GM19468 (cell line): ENCODE data around the gene RNF31.
A peak's percentile ranks its signal among the peaks of the same experiment; 100 is the strongest.
"Not testable (repeated sequence)": the region's sequence is repeated elsewhere in the genome, so short reads cannot be mapped to it uniquely, and the experiment has no call there.

Experiments
- ATAC-seq: cut with Tn5 transposase; IDR thresholded peaks from one replicate; pipeline ENCODE4 v1.9.1; 2021; ENCODE audit warnings: mild to moderate bottlenecking, moderate library complexity, moderate number of reproducible peaks; ENCODE audit not compliant: unreplicated experiment; ENCODE audit errors: extremely low read depth

Gene RNF31

DNA sequence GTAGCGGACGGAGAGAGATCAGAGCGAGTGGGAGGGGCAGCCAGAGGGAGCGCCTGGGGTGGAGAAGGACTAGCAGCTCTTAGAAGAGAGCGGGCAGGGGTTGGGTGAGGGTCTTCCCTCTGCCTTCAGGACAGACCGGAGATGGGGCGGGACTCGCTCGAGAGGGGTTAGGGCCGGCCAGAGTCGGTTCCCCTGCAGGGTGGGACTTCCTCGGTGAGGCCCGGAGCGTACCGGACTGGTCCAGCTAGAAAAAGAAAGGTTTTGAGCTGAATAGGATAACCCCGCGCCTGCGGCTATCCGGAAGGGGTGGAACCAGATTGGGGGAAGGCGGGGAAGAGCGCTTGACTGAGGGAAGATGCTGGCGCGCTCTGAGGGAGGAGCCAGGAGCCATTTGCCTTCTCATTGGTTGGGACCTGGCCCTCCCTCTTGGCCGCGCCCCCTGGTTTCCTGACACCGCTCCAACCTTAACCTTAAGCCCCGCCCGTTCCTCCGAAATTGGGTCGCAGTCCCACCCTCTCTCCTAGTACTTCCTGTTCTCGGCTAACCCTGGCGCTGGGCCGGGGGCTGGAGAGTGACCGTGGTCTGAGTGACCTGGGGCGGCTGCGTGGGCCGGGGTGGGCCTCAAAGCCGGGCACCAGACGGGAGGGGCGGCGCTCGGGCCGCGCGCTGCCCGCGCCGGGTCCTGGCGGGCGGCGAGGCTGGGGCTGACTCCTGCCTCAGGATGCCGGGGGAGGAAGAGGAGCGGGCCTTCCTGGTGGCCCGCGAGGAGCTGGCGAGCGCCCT, at the start of gene RNF31:
TSS of gene RNF31 (plus strand) at position 521 of the 783 bp plus-strand sequence. CDS start at position 722, 201 bp downstream.
- peak; percentile 85 for ATAC-seq

DNA sequence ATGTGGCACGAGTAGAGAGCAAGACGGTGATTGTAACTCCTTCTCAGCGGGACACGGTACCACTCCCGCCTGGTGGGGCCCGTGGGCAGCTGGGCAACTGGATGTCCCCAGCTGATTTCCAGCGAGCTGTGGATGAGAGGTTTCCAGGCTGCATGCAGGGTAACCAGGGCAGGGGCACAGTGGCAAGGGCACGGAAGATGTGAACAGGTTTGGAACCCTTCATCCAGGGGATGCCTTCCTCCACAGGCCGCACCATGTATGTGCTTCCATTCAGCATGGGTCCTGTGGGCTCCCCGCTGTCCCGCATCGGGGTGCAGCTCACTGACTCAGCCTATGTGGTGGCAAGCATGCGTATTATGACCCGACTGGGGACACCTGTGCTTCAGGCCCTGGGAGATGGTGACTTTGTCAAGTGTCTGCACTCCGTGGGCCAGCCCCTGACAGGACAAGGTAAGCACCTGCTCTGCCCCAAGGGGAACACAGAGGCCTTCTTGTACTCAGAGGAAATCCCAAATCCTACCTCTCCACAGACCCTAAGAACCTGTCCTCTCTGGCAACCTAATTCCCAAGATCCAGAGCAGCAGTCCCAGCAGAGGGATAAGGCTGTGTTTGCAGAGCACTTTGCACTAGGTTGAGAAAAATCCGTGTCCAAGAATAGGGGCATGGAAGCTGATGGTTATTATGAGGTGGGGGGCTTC, 48.9 kb upstream of the RNF31 start:
- no peak for ATAC-seq

DNA sequence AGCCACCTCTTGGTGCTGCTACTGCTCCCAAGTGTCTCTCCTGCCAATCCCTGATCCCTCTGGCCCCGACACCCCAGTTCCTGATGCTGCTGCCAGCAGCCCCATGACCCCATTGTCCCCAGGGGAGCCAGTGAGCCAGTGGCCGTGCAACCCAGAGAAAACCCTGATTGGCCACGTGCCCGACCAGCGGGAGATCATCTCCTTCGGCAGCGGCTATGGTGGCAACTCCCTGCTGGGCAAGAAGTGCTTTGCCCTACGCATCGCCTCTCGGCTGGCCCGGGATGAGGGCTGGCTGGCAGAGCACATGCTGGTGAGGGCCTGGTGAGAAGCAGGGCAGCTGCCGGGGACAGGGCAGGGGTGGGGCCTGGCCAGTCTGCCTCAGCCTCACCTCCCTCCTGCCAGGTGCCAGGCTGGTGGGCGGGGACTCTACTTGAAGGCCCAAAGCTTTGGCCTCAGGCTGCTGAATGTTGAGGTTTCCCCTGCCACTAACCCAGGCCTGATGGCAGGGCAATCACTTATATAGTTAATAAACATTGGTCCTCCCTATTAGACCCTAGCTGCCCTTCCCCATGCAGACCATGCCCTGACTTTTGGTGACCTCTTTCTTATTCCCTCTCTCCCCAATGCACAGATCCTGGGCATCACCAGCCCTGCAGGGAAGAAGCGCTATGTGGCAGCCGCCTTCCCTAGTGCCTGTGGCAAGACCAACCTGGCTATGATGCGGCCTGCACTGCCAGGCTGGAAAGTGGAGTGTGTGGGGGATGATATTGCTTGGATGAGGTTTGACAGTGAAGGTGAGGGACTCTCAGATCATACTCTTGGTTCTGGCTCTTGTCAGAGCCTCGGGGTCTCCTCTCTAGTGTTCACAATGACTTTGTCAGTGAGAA, 48.1 kb upstream of the RNF31 start:
- ATAC-seq, result no peak

DNA sequence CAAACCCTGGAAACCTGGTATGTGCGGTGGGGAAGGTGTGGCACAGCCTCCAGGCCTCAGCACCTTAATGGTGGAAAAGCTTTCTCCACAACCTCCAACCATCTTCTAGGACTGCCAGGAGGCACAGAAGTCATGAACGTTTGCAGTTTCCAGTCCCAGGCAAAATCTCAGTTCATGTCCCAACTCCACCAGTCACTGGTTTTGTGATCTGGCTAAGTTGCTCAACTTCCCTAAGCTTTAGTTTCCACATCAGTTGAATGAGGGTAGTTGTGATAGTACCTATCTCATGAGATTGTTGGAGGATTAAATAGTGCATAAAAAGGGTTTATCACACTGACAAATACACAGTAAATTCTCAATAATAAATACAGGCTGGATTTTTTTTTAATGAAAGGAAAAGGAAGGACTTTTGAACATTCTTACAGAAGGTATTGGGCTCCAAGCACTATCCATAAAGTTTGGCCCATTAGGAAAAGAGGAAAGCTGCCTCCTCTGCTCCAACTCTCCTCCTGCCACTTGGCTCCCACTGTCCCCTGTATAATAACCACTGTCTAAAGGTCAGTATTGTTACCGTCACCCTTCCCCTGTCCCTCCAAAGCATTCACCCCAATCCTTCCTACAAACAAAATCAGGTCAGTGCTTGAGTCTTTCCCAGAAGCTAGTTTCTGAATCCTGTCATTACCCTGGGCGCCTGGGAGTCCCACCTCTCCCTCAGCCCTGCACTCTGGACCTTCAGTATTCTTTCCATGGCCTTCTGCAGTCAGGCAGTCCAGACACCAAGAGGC, 46.9 kb upstream of the RNF31 start:
- no peak for ATAC-seq

DNA sequence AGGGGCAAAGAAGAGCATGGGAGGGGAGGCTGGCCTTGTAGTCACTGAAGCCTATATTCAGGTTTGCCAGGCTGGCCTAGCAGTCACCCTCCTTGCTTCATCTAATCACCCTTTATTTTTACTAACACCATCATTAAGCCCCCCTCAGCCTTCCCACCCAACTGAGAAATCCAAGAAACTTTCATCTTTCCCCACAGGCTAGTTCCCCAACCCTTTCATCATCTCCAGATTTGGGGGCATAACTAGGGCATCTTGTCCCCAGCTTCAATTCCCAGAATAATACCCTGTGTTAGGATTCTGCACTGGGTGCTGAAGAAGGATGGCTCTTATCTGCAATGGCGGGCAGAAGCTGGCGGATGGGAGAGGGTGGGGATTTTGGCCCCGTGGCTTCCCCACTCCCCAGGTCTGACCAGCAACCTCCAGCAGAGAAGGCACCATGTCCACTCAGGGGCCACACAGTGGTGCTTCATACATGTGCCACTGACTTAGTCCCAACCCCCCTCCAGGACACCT, 46.3 kb upstream of the RNF31 start:
- no peak for ATAC-seq

DNA sequence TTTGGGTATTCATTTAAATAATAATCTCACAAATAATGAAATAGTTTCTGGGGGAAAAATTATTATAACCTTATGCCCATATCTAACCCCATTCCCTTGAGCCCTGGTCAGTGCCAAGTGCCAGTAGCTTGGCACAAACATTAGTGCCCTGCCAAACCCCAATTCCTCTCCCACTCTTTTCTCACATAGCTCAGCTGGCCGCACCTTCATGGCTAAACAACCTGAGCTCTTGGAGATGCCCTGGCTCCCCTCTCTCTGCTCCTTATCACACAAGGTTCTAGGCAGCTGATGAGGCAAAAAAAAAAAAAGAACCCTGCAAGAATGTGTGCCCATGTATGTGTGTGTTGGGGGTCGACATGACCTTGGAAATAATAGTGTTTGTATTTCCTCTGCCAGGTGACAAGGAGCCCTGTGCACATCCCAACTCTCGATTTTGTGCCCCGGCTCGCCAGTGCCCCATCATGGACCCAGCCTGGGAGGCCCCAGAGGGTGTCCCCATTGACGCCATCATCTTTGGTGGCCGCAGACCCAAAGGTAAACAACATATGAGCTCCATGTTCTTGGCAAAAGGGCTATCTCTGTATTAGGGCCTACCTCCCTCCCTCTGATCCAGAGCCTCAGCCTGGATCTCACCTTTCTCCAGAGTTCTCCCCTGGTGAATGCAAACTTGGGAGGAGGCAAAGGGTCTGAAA, 44.8 kb upstream of the RNF31 start:
- no peak for ATAC-seq

DNA sequence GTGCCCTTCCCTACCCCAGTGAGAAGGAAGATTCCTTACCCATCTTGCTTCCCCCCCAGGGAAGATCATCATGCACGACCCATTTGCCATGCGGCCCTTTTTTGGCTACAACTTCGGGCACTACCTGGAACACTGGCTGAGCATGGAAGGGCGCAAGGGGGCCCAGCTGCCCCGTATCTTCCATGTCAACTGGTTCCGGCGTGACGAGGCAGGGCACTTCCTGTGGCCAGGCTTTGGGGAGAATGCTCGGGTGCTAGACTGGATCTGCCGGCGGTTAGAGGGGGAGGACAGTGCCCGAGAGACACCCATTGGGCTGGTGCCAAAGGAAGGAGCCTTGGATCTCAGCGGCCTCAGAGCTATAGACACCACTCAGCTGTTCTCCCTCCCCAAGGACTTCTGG, 43.8 kb upstream of the RNF31 start:
- ATAC-seq, result no peak

DNA sequence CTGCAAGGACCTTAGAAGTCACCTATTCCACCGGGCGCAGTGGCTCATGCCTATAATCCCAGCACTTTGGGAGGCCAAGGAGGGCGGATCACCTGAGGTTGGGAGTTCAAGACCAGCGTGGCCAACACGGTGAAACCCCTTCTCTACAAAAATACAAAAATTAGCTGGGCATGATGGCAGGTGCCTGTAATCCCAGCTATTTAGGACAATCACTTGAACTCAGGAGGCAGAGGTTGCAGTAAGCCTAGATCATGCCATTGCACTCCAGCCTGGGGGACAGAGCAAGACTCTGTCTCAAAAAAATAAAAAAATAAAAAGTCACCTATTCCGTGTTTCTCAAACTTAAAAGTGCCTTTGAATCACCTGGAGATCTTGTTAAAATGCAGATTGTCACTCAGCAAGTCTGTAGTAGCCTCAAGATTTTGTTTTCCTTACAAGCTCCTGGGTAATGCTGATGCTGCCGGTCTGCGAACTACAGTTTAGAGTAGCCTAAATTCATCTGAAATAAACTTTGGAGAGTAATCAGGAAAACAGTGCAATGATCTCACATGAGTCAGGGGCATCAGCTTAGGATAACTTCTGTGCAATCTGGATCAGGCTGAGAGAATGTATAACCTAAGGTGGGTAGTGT, 41.6 kb upstream of the RNF31 start:
- not testable (repeated sequence) for ATAC-seq

DNA sequence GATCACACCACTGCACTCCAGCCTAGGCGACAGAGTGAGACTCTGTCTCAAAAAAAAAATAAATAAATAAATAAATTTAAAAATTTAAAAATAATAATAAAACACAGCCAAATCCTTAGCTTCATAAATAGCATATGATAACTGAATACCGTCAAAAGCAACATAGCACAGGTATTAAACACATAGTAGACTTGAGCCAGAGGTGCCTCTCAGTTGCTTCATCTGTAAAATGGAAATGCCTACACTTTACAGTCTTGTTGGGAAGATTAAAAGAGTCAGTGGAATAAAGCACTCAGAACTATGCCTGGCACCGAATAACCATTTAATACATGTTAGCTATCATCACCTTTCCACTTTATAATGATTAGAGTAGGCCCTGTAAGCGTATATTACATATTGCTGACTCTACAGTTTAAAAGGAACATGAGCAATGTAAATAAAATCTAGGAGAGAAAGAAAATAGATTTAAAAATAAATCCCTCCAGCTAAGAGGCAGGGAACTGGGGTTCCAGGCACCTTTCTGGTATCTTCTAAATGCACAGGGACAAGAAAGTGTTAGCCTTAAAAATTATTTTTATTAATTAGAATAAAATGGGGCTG, 40.5 kb upstream of the RNF31 start:
- ATAC-seq, result no peak

DNA sequence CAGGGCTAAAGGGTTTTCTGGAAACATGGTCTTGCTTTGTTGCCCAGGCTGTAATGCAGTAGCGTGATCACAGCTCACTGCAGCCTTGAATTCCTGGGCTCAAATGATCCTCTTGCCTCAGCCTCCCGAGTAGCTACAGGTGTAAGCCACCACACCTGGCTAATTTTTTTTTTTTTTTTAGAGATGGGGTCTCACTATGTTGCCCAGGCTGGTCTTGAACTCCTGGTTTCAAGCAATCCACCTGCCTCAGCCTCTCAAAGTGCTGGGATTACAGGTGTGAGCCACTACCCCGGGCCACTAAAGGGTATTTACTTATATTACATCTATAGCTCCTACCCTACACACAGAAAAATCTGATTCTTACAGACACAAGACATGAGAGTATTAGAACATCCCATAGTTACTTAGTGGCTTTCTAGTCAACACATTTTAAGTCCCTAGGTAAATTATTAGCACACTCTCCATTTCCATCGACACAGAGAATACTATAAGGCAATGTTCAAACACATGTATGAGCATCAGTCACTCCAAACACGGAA, 38.9 kb upstream of the RNF31 start:
- no peak for ATAC-seq

DNA sequence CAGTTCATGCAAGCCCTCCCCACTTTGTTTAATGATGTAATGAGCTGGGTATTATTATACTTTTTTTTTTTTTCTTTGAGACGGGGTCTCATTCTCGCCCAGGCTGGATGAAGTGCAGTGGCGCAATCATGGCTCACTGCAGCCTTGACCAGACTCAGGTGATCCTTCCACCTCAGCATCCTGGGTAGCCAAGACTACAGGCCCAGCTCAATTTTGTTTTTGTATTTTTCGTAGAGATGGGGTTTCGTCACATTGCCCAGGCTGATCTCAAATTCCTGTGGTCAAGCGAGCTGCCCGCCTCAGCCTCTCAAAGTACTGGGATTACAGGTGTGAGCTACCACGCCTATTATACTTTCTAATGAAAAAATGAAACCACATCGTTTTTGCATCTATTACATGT, 37.2 kb upstream of the RNF31 start:
- no peak for ATAC-seq

DNA sequence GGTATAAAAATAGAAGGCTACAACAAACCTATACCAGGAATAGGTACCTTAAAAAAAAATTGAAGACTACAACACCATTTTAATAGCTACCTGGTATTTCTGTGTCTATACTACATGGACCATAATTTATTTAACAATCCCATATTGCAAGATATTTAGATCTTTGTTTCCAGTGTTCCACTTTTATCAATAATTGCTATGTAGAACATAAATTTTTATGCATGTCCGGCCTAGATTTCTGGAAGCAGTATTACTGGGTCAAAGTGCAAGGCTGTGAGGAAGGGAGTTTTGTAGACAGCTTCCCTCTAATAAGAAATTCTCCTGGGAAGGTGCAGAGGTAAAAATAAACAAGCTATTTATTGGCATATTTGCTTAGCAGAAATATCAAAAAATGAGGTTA, 36.8 kb upstream of the RNF31 start:
- no peak for ATAC-seq

DNA sequence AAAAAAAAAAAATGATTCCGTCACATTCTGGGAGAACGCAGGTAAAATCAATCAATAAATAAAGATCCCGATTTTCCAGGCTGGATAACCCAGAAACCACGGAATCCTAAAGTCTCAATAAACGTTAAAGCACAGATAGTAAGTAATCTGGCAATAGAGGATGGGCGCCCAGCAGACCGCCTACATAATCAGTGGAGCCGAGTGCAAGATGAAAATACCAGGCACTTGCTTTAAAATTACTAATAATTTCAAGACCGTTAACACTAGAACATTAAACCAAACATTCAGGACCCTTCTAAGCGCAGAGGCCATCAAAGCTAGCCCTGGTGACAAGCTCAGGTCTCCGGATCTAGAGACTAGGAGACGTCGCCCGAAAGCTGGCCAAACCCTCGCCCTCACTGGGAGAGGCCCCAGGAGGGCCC, 33.9 kb upstream of the RNF31 start:
- no peak for ATAC-seq

DNA sequence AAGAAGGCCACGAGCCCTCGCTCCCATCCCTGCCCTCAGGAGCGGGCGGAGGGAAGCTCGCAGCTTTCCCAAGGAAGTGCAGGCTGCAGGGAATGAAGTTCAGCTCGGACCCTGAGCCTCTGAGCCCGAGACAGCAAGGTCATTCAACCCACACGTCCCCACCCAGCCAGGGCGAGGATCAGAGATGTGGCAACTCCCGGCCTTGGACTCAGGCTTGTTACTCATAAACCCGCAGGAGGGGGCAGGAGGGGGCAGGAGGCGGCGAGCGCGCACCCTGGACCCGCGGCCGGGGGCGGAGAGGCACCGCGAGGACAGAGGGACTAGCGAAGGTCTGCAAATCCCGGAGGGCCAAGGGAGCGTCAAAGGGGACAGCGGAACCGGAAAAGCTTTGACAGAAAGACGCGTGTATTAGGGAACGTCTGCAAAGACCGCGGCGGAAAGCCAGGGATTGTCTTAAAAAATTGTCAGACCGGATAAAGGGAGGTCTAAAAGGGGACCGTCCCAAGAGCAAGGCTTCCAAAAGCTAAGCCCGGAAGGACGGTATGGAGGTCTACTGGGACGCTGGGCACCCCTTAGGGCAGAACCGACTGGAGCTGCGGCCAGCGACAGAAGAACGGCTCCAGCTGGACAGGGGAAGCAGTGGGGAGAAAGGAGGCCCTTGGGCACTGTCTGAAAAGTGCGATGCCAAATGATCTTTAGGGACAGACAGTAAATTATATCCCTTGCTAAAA, 33.3 kb upstream of the RNF31 start:
- peak; percentile 6 for ATAC-seq

DNA sequence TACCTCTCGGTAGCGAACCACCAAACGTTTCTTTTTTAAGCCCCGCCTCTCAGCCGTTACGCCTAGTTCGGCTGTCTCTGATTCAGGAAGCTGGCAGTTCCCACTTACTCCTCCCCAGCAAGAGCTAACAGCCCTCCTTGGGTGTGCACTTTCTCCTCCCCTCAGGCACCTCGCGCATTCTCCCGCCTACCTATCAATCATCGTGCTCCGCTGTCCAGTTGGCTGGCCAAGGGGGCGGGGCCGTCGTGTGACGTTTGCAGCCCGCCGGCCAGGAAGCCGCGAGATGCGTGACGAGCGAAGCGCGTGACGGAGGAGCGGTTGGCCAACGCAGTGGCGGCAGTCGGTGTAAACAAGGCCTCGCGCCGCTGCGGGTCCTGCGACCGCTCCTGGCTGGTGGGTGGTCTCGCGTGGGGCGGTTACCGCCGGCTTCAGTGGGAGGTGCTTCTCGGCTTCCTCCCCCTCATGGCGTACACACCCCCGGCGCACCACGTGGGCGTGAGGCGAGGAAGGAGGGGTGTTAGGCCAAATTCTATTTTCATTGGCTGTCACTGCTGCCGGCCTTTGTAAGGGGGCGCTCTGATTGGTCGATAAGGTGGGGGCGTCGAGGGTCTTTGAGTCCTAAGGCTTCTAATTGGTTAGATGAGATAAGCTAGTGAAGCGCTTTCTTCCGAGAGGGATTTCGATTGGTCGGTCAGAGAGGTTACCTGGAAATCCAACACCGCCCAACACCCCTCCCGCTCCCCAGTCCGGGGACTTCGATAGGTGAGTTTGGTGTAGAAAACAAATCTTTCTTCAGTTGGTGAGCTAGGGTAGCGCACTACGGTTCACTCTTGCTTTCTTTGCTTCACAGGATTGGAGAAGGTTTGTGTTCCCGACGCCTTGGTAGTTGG, 32.5 kb upstream of the RNF31 start, which contains the start of the genes DCAF11 and NRL:
TSS of gene DCAF11 (plus strand) at position 246 of the 890 bp plus-strand sequence. CDS start 818 bp downstream, outside the sequence.
TSS of gene NRL (minus strand) at position 418 of the 890 bp plus-strand sequence. CDS start 32,101 bp downstream, outside the sequence.
- ATAC-seq, result peak; percentile 85
